ENCODE measurements around the gene GPR108.

The GPR108 gene

GRCh38 chr19:6732803-6733337, 4.5 kb downstream of the GPR108 start:
- peaks cover 5% of the 10 kb centered on the region for H3K4me1 ChIP-seq
- H3K79me2 ChIP-seq, result no peaks in the 10 kb centered on the region
- no peaks in the 10 kb centered on the region for H3K27me3 ChIP-seq (ENCODE audit: control insufficient read depth, insufficient read depth, low read length)
- no peaks in the 10 kb centered on the region for H3K36me3 ChIP-seq (ENCODE audit: control insufficient read depth, insufficient read depth, low read length)
- no peak overlapping the region for H3K4me3 ChIP-seq (ENCODE audit: low read depth, low read length)
- H3K27ac ChIP-seq, result no peak overlapping the region
- no peak overlapping the region for H3K4me2 ChIP-seq (ENCODE audit: low read length)
- H3K9ac ChIP-seq, result no peak overlapping the region
- no peak overlapping the region for H2AFZ ChIP-seq
- H3K9me3 ChIP-seq (ENCODE audit: control insufficient read depth, low read length), result no peaks in the 10 kb centered on the region
- TF ChIP-seq CTCF (IDR thresholded peaks at IDR 0.05), result no peak

DNA sequence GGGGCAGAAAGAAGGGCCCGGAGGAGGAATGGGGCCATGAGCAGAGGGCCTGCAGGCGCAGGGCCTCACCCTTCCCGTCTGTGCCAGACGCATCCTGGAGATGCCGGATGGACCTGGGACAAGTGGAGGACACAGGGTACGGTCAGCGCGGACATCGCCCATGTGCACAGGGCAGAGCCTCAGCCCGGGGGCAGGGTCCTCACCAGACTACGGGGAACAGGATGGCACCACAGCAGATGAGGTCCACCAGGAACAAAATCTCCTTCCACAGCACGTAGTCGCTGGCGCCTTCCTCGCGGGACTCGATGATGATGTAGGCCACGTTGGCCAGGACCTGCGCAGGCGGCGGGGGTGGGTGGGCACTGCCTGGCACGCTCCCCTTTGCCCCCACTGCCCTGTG, 5.6 kb downstream of the GPR108 start:
- Histone ChIP-seq H3K9me3 (ENCODE audit: control insufficient read depth, low read length) (no peaks in the 10 kb centered on the region), H3K79me2 (no peaks in the 10 kb centered on the region), H3K36me3 (ENCODE audit: control insufficient read depth, insufficient read depth, low read length) (no peaks in the 10 kb centered on the region), H3K9ac (no peak overlapping the region), H3K4me3 (ENCODE audit: low read depth, low read length) (no peak overlapping the region), H3K27ac (no peak overlapping the region), H2AFZ (no peak overlapping the region), H3K4me2 (ENCODE audit: low read length) (no peak overlapping the region), H3K27me3 (ENCODE audit: control insufficient read depth, insufficient read depth, low read length) (no peaks in the 10 kb centered on the region), H3K4me1 (peaks cover 5% of the 10 kb centered on the region)
- no peak for TF ChIP-seq CTCF (IDR thresholded peaks at IDR 0.05)

- no peak overlapping the region for H3K4me3 ChIP-seq (ENCODE audit: low read depth, low read length)
- H3K4me2 ChIP-seq (ENCODE audit: low read length), result no peak overlapping the region
- no peak for TF ChIP-seq CTCF (IDR thresholded peaks at IDR 0.05)
- H3K9ac ChIP-seq, result no peak overlapping the region
- peaks cover 1% of the 10 kb centered on the region for H3K4me1 ChIP-seq
- no peaks in the 10 kb centered on the region for H3K79me2 ChIP-seq
- H3K36me3 ChIP-seq (ENCODE audit: control insufficient read depth, insufficient read depth, low read length), result no peaks in the 10 kb centered on the region
- no peaks in the 10 kb centered on the region for H3K9me3 ChIP-seq (ENCODE audit: control insufficient read depth, low read length)
- no peak overlapping the region for H3K27ac ChIP-seq
- no peak overlapping the region for H2AFZ ChIP-seq
- no peaks in the 10 kb centered on the region for H3K27me3 ChIP-seq (ENCODE audit: control insufficient read depth, insufficient read depth, low read length)
Measured at GRCh38 chr19:6730941-6731670, 6.3 kb downstream of the GPR108 start.

- Histone ChIP-seq H3K27ac (no peak overlapping the region), H3K4me2 (ENCODE audit: low read length) (no peak overlapping the region), H3K79me2 (no peaks in the 10 kb centered on the region), H3K4me3 (ENCODE audit: low read depth, low read length) (no peak overlapping the region), H3K9ac (no peak overlapping the region), H3K27me3 (ENCODE audit: control insufficient read depth, insufficient read depth, low read length) (no peaks in the 10 kb centered on the region), H3K36me3 (ENCODE audit: control insufficient read depth, insufficient read depth, low read length) (no peaks in the 10 kb centered on the region), H3K9me3 (ENCODE audit: control insufficient read depth, low read length) (no peaks in the 10 kb centered on the region), H2AFZ (no peak overlapping the region), H3K4me1 (no peaks in the 10 kb centered on the region)
- no peak for TF ChIP-seq CTCF (IDR thresholded peaks at IDR 0.05)
Measured at GRCh38 chr19:6730153-6730804, 7.1 kb downstream of the GPR108 start.

Data from parathyroid adenoma (tissue), 2 donors.